ENCODE measurements around the gene WDR75. TPM values are rescaled to one million over a fixed set of nuclear protein-coding genes. Genes with fewer than 3 reads are reported as not detected.

The WDR75 gene
- total RNA-seq, 1 donor from 2014 or later: 17.0 TPM

DNA sequence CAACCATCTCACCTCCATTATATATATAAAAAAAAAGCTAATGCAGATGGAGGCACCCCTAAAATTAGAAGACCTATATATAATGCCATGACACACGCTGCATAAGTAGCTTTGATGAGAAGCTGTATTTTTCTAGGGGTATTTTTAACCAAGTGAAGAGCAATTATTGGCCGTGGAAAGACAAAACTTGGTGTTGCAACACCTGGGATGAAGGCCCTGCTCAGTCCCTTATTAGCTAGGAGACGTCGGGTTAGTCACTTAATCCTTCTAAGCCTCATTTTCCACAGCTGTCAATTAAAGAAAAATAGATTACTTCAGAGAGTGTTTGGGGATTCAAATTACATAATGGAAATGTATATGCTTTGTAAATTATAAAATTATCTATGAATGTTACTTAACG lies 63.0 kb downstream of the WDR75 start:
- TF ChIP-seq, protein P1, sequence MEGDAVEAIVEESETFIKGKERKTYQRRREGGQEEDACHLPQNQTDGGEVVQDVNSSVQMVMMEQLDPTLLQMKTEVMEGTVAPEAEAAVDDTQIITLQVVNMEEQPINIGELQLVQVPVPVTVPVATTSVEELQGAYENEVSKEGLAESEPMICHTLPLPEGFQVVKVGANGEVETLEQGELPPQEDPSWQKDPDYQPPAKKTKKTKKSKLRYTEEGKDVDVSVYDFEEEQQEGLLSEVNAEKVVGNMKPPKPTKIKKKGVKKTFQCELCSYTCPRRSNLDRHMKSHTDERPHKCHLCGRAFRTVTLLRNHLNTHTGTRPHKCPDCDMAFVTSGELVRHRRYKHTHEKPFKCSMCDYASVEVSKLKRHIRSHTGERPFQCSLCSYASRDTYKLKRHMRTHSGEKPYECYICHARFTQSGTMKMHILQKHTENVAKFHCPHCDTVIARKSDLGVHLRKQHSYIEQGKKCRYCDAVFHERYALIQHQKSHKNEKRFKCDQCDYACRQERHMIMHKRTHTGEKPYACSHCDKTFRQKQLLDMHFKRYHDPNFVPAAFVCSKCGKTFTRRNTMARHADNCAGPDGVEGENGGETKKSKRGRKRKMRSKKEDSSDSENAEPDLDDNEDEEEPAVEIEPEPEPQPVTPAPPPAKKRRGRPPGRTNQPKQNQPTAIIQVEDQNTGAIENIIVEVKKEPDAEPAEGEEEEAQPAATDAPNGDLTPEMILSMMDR (IDR thresholded peaks at IDR 0.05; ENCODE audit: borderline replicate concordance): no peak
- DNase-seq: no peak
- peaks cover 7% of the 10 kb centered on the region for H3K4me1 ChIP-seq
- H3K27ac ChIP-seq (replicated peaks): no peak overlapping the region
- no peaks in the 10 kb centered on the region for H3K9me3 ChIP-seq (replicated peaks)
- H3K4me3 ChIP-seq: no peak overlapping the region
- H3K27me3 ChIP-seq (ENCODE audit: low read depth): no peaks in the 10 kb centered on the region
- H3K36me3 ChIP-seq: no peaks in the 10 kb centered on the region
- intact Hi-C loops (cut with micrococcal nuclease): no loop called here

- intact Hi-C loops (cut with micrococcal nuclease): no loop called here
- TF ChIP-seq, protein P1 (IDR thresholded peaks at IDR 0.05; ENCODE audit: borderline replicate concordance): no peak
- H3K9me3 ChIP-seq (replicated peaks): no peaks in the 10 kb centered on the region
These were observed 64.2 kb downstream of the WDR75 start for GRCh38 chr2:189505492-189505891.

GRCh38 chr2:189506514-189506976 lies 65.3 kb downstream of the WDR75 start:
- intact Hi-C loops (cut with micrococcal nuclease): no loop called here

More at GRCh38 chr2:189505492-189505891, 64.2 kb downstream of the WDR75 start:
- H3K4me3 ChIP-seq: no peak overlapping the region
- peaks cover 7% of the 10 kb centered on the region for H3K4me1 ChIP-seq
- no peaks in the 10 kb centered on the region for H3K36me3 ChIP-seq
- H3K27ac ChIP-seq (replicated peaks): no peak overlapping the region
- no peaks in the 10 kb centered on the region for H3K27me3 ChIP-seq (ENCODE audit: low read depth)
- DNase-seq: no peak

GRCh38 chr2:189511210-189511959 lies 70.1 kb downstream of the WDR75 start:
- Histone ChIP-seq H3K27me3 (ENCODE audit: low read depth) (no peaks in the 10 kb centered on the region), H3K36me3 (no peaks in the 10 kb centered on the region), H3K4me1 (peaks cover 6% of the 10 kb centered on the region), H3K4me3 (no peak overlapping the region), H3K27ac (replicated peaks) (peak overlapping the region; percentile 16), H3K9me3 (replicated peaks) (no peaks in the 10 kb centered on the region)
- TF ChIP-seq, protein P1 (IDR thresholded peaks at IDR 0.05; ENCODE audit: borderline replicate concordance): no peak
- no peak for DNase-seq
- intact Hi-C loops (cut with micrococcal nuclease): no loop called here

More at GRCh38 chr2:189506514-189506976, 65.3 kb downstream of the WDR75 start:
- Histone ChIP-seq H3K4me1 (peaks cover 7% of the 10 kb centered on the region), H3K9me3 (replicated peaks) (no peaks in the 10 kb centered on the region), H3K36me3 (no peaks in the 10 kb centered on the region), H3K27me3 (ENCODE audit: low read depth) (no peaks in the 10 kb centered on the region), H3K27ac (replicated peaks) (no peak overlapping the region), H3K4me3 (no peak overlapping the region)
- TF ChIP-seq, protein P1 (IDR thresholded peaks at IDR 0.05; ENCODE audit: borderline replicate concordance): no peak
- no peak for DNase-seq

DNA sequence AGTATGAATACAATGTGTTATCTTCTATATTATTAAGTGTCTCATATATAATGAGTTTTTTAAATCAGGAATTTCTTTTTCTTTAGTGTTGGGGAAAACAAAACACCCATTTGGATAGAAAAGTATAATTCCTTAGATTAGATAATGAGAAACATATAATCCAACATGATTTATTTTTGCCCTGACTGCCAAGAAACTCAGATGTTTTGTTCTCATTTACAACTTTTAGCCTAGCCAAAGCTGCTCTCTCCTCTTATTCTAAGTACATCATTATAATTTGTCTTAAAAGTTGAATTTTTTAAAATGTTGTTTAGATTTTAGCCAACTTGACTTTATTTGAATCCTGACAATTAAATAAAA lies 70.7 kb downstream of the WDR75 start:
- TF ChIP-seq, protein P1 (IDR thresholded peaks at IDR 0.05; ENCODE audit: borderline replicate concordance): no peak
- Histone ChIP-seq H3K27ac (replicated peaks) (peak overlapping the region; percentile 16), H3K27me3 (ENCODE audit: low read depth) (no peaks in the 10 kb centered on the region), H3K36me3 (no peaks in the 10 kb centered on the region), H3K4me3 (no peak overlapping the region), H3K4me1 (peaks cover under 1% of the 10 kb centered on the region), H3K9me3 (replicated peaks) (no peaks in the 10 kb centered on the region)
- DNase-seq: no peak
- intact Hi-C loops (cut with micrococcal nuclease): no loop called here

Data from left ventricle myocardium inferior (tissue), 1 donor.